ENCODE results near the gene TCL1A. TPM values are rescaled to one million over a fixed set of nuclear protein-coding genes. Genes with fewer than 3 reads are reported as not detected.
A peak's percentile ranks its signal among the peaks of the same experiment; 100 is the strongest.

The TCL1A gene
- total RNA-seq, 1 experiment from 2014 or later: 1.1 TPM

- H3K4me1 Mint-ChIP-seq: peaks cover 30% of the 10 kb centered on the region
- TF ChIP-seq FOXJ3 (CRISPR knock-in tag; IDR thresholded peaks at IDR 0.05; ENCODE audit: borderline replicate concordance): no peak
- TF ChIP-seq ZNF396 (CRISPR knock-in tag; IDR thresholded peaks at IDR 0.05; ENCODE audit: borderline replicate concordance): no peak
- TF ChIP-seq OVOL2 (CRISPR knock-in tag; IDR thresholded peaks at IDR 0.05; ENCODE audit: borderline replicate concordance): no peak
- TF ChIP-seq ZNF532 (CRISPR knock-in tag; IDR thresholded peaks at IDR 0.05; ENCODE audit: borderline replicate concordance): no peak
- no peak for TF ChIP-seq CTCF (IDR thresholded peaks at IDR 0.05)
- TF ChIP-seq STAT6 (CRISPR knock-in tag; conservative IDR thresholded peaks at IDR 0.05; ENCODE audit: low read depth): no peak
- no peak overlapping the region for H3K4me3 Mint-ChIP-seq
- DNase-seq (ENCODE audit: low spot score) (no peak), ATAC-seq (no peak)
- H3K36me3 Mint-ChIP-seq: no peaks in the 10 kb centered on the region
- H3K27me3 Mint-ChIP-seq (ENCODE audit: low read depth): peaks cover 18% of the 10 kb centered on the region
- POLR2A ChIA-PET: interaction anchor here (0.6 kb wide), 1 partner anchor 354 kb away, joined by 3 read pairs; no protein-coding TSS in a partner anchor
- no peak overlapping the region for H3K27ac Mint-ChIP-seq
- no peaks in the 10 kb centered on the region for H3K9me3 Mint-ChIP-seq
- CTCF ChIA-PET: interaction anchor here (1.3 kb wide), 1 partner anchor 17 kb away, joined by 3 read pairs; no protein-coding TSS in a partner anchor
Observed at GRCh38 chr14:95663226-95663797, 50.6 kb downstream of the TCL1A start.

GRCh38 chr14:95662376-95663186 is 51.3 kb downstream of the TCL1A start:
- no peaks in the 10 kb centered on the region for H3K9me3 Mint-ChIP-seq
- peaks cover 14% of the 10 kb centered on the region for H3K27me3 Mint-ChIP-seq (ENCODE audit: low read depth)
- peaks cover 31% of the 10 kb centered on the region for H3K4me1 Mint-ChIP-seq
- ATAC-seq (no peak), DNase-seq (ENCODE audit: low spot score) (no peak)
- no peak overlapping the region for H3K27ac Mint-ChIP-seq
- POLR2A ChIA-PET: interaction anchor here (0.6 kb wide), 1 partner anchor 354 kb away, joined by 3 read pairs; no protein-coding TSS in a partner anchor
- H3K36me3 Mint-ChIP-seq: no peaks in the 10 kb centered on the region
- H3K4me3 Mint-ChIP-seq: no peak overlapping the region
- TF ChIP-seq AFF4 (CRISPR knock-in tag; IDR thresholded peaks at IDR 0.05; ENCODE audit: borderline replicate concordance): no peak
- 0 out of 2 replicates have a peak, but pooled peaks have one; percentile 53 for TF ChIP-seq USF1 (CRISPR knock-in tag; IDR thresholded peaks at IDR 0.05)
- no peak for TF ChIP-seq NR3C1 (CRISPR knock-in tag; conservative IDR thresholded peaks at IDR 0.05; ENCODE audit: low read depth)
- peak; percentile 73 for TF ChIP-seq USF2 (CRISPR knock-in tag; IDR thresholded peaks at IDR 0.05)
- CTCF ChIA-PET: interaction anchor here (1.2 to 1.3 kb wide), 2 partner anchors 18 to 135 kb away, joined by 3 read pairs; no protein-coding TSS in a partner anchor

Measured in WTC11 (cell line).